ENCODE data around the gene POLR2E. TPM values are rescaled to one million over a fixed set of nuclear protein-coding genes. Genes with fewer than 3 reads are reported as not detected.

POLR2E gene
- total and polyA plus RNA-seq, 2 experiments from 2014 or later = 257 to 286 TPM

DNA sequence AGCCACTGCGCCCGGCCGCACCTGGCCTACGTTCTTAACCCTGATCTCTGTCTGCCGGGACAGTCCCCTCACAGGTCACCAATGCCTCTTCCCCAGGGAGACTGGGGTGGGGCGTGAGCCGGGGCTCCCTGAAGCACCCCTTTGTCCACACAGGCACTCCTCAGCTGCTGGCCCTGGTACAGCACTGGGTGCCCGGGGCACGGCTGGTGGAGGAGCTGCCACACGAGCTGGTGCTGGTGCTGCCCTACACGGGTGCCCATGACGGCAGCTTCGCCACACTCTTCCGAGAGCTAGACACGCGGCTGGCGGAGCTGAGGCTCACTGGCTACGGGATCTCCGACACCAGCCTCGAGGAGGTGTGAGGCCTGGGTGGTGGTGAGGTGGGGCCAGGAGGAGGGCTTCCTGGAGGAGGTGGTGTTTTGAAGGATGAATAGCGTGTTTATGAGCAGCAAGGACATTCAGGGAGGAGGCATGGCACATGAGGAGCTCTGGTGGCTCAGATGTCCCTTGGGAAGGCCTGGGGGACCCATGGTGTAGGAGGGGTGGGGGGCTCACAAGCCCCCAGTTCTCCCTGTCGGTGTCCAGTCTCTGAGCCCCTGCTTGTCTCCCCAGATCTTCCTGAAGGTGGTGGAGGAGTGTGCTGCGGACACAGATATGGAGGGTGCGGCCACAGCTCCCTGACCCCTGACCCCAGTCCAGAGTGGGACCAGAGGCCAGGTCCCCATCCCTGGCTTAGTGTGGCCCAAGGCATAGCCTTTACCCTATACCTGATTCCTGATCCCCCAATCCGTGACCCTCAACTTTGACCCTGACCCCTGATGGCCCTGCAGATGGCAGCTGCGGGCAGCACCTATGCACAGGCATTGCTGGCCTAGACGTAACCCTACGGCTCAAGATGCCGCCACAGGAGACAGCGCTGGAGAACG, 41.7 kb downstream of the POLR2E start (continued):
- TF ChIP-seq ETS1 (IDR thresholded peaks at IDR 0.05) = no peak
- TF ChIP-seq ZNF331 (CRISPR knock-in tag; IDR thresholded peaks at IDR 0.05; ENCODE audit: low read depth) = no peak
- TF ChIP-seq, protein P1, sequence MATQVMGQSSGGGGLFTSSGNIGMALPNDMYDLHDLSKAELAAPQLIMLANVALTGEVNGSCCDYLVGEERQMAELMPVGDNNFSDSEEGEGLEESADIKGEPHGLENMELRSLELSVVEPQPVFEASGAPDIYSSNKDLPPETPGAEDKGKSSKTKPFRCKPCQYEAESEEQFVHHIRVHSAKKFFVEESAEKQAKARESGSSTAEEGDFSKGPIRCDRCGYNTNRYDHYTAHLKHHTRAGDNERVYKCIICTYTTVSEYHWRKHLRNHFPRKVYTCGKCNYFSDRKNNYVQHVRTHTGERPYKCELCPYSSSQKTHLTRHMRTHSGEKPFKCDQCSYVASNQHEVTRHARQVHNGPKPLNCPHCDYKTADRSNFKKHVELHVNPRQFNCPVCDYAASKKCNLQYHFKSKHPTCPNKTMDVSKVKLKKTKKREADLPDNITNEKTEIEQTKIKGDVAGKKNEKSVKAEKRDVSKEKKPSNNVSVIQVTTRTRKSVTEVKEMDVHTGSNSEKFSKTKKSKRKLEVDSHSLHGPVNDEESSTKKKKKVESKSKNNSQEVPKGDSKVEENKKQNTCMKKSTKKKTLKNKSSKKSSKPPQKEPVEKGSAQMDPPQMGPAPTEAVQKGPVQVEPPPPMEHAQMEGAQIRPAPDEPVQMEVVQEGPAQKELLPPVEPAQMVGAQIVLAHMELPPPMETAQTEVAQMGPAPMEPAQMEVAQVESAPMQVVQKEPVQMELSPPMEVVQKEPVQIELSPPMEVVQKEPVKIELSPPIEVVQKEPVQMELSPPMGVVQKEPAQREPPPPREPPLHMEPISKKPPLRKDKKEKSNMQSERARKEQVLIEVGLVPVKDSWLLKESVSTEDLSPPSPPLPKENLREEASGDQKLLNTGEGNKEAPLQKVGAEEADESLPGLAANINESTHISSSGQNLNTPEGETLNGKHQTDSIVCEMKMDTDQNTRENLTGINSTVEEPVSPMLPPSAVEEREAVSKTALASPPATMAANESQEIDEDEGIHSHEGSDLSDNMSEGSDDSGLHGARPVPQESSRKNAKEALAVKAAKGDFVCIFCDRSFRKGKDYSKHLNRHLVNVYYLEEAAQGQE (IDR thresholded peaks at IDR 0.05; ENCODE audit: unreplicated experiment) = no peak
- no peak for TF ChIP-seq ZNF114 (CRISPR knock-in tag; IDR thresholded peaks at IDR 0.05)
- no peak for TF ChIP-seq EZH2phosphoT487 (IDR thresholded peaks at IDR 0.05; ENCODE audit: unreplicated experiment)
- no peak for TF ChIP-seq EZH2 (IDR thresholded peaks at IDR 0.05; ENCODE audit: low read depth, unreplicated experiment)
- TF ChIP-seq, protein P2, sequence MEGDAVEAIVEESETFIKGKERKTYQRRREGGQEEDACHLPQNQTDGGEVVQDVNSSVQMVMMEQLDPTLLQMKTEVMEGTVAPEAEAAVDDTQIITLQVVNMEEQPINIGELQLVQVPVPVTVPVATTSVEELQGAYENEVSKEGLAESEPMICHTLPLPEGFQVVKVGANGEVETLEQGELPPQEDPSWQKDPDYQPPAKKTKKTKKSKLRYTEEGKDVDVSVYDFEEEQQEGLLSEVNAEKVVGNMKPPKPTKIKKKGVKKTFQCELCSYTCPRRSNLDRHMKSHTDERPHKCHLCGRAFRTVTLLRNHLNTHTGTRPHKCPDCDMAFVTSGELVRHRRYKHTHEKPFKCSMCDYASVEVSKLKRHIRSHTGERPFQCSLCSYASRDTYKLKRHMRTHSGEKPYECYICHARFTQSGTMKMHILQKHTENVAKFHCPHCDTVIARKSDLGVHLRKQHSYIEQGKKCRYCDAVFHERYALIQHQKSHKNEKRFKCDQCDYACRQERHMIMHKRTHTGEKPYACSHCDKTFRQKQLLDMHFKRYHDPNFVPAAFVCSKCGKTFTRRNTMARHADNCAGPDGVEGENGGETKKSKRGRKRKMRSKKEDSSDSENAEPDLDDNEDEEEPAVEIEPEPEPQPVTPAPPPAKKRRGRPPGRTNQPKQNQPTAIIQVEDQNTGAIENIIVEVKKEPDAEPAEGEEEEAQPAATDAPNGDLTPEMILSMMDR (conservative IDR thresholded peaks at IDR 0.05; ENCODE audit: low read depth in 2 of 2) = no peak
- no peak for TF ChIP-seq POLR2AphosphoS5 (IDR thresholded peaks at IDR 0.05; ENCODE audit: low read depth)

DNA sequence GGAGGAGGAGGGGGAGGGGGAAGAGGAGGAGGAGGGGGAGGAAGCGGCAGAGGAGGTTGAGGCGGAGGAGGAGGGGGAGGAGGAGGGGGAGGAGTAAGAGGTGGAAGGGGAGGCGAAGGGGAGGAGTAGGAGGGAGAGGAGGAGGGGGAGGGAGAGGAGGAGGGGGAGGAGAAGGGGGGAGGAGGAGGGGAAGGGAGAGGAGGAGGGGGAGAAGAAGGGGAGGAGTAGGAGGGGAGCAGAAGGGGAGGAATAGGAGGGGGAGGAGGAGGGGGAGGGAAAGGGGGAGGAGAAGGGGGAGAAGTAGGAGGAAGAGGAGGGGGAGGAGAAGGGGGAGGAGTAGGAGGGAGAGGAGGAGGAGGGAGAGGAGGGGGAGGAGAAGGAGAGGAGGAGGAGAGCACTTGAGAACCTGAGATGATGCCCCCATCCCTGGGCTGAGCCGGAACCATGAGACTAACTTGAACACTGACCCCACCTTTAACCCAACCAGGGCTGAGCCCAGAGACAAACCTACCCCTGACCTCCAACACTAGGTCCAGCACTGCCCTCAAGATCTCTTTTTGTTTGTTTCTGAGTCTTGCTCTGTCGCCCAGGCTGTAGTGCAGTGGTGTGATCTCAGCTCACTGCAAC, 42.7 kb downstream of the POLR2E start:
- no peak for ATAC-seq

More for the DNA sequence above, 42.7 kb downstream of the POLR2E start:
- H3K4me3 ChIP-seq = no peak overlapping the region
- H3K4me1 Mint-ChIP-seq = no peaks in the 10 kb centered on the region
- H3K79me2 ChIP-seq (replicated peaks; ENCODE audit: insufficient read depth) = no peaks in the 10 kb centered on the region
- H3K27ac ChIP-seq (ENCODE audit: low read depth) = no peak overlapping the region
- peaks cover 8% of the 10 kb centered on the region; the same call in 1 of the 2 replicates for H3K36me3 ChIP-seq (ENCODE audit: insufficient read depth)
- H2AFZ ChIP-seq = no peak overlapping the region
- no peak overlapping the region for H3K27ac Mint-ChIP-seq
- no peak overlapping the region for H3K4me2 ChIP-seq
- H3F3A ChIP-seq (replicated peaks; ENCODE audit: low read depth) = no peaks in the 10 kb centered on the region; the same call in 1 of the 2 replicates
- peaks cover 31% of the 10 kb centered on the region for H3K36me3 Mint-ChIP-seq (ENCODE audit: low read depth)
- no peak for DNase-seq (ENCODE audit: low spot score)
- H3K9me3 Mint-ChIP-seq = peaks cover 20% of the 10 kb centered on the region
- TF ChIP-seq POLR2AphosphoS5 (IDR thresholded peaks at IDR 0.05; ENCODE audit: low read depth) = no peak
- H3K27me3 Mint-ChIP-seq (ENCODE audit: insufficient read depth, low read depth, poor library complexity) = peaks cover 21% of the 10 kb centered on the region
- H3K27me3 ChIP-seq (ENCODE audit: insufficient read depth) = no peaks in the 10 kb centered on the region
- H3K4me1 ChIP-seq (ENCODE audit: insufficient read depth) = no peaks in the 10 kb centered on the region
- H3K4me3 Mint-ChIP-seq = no peak overlapping the region; the same call in 2 of the 3 replicates
- no peaks in the 10 kb centered on the region for H4K20me1 ChIP-seq (replicated peaks; ENCODE audit: insufficient read depth)
- no peaks in the 10 kb centered on the region for H3K9me2 ChIP-seq (ENCODE audit: insufficient read depth)
